ENCODE measurements around the gene RNF220. TPM values are rescaled to one million over a fixed set of nuclear protein-coding genes. Genes with fewer than 3 reads are reported as not detected.

RNF220 gene
- total RNA-seq, 2 experiments from 2014 or later: 73.7 to 74.3 TPM

- H3K4me3 Mint-ChIP-seq: no peak overlapping the region
- H3K4me1 Mint-ChIP-seq (ENCODE audit: low read depth): no peaks in the 10 kb centered on the region
- no peaks in the 10 kb centered on the region for H3K36me3 Mint-ChIP-seq
- intact Hi-C loops (cut with micrococcal nuclease): no loop called here
- no peak for DNase-seq
- no peaks in the 10 kb centered on the region for H3K27me3 Mint-ChIP-seq
- ChIA-PET POLR2A (no interaction called here), CTCF (interaction anchor here (0.7 to 5.1 kb wide), 3 partner anchors 11 to 40 kb away, joined by 3 to 47 read pairs (median 6); no protein-coding TSS in a partner anchor)
- H3K27ac Mint-ChIP-seq: no peak overlapping the region
- no peaks in the 10 kb centered on the region for H3K9me3 Mint-ChIP-seq
Observed at GRCh38 chr1:44611866-44612265, 206.8 kb downstream of the RNF220 start.

GRCh38 chr1:44613941-44614340, 208.9 kb downstream of the RNF220 start:
- ChIA-PET POLR2A (no interaction called here), CTCF (no interaction called here)
- Mint-ChIP-seq H3K9me3 (no peaks in the 10 kb centered on the region), H3K27me3 (no peaks in the 10 kb centered on the region), H3K27ac (no peak overlapping the region), H3K36me3 (no peaks in the 10 kb centered on the region), H3K4me1 (ENCODE audit: low read depth) (no peaks in the 10 kb centered on the region), H3K4me3 (no peak overlapping the region)
- no peak for DNase-seq
- intact Hi-C loops (cut with micrococcal nuclease): no loop called here

GRCh38 chr1:44616284-44616990, 211.4 kb downstream of the RNF220 start:
- DNase-seq: no peak
- no peak overlapping the region for H3K4me3 Mint-ChIP-seq
- H3K9me3 Mint-ChIP-seq: no peaks in the 10 kb centered on the region
- no peaks in the 10 kb centered on the region for H3K4me1 Mint-ChIP-seq (ENCODE audit: low read depth)
- H3K27ac Mint-ChIP-seq: no peak overlapping the region
- H3K36me3 Mint-ChIP-seq: no peaks in the 10 kb centered on the region
- no peaks in the 10 kb centered on the region for H3K27me3 Mint-ChIP-seq
- ChIA-PET POLR2A (interaction anchor here (1.7 kb wide), 1 partner anchor 15 kb away, joined by 8 read pairs; no protein-coding TSS in a partner anchor), CTCF (interaction anchor here (1.2 to 1.4 kb wide), 2 partner anchors 22 to 36 kb away, joined by 3 to 4 read pairs; no protein-coding TSS in a partner anchor)
- intact Hi-C loops (cut with micrococcal nuclease): no loop called here

GRCh38 chr1:44616991-44617702, 212.1 kb downstream of the RNF220 start:
- Mint-ChIP-seq H3K27me3 (no peaks in the 10 kb centered on the region), H3K9me3 (no peaks in the 10 kb centered on the region), H3K27ac (no peak overlapping the region), H3K4me3 (no peak overlapping the region), H3K4me1 (ENCODE audit: low read depth) (no peaks in the 10 kb centered on the region), H3K36me3 (no peaks in the 10 kb centered on the region)
- intact Hi-C loops (cut with micrococcal nuclease): no loop called here
- ChIA-PET CTCF (no interaction called here), POLR2A (no interaction called here)
- no peak for DNase-seq

- no peak for DNase-seq
Observed at GRCh38 chr1:44617703-44618029, 212.6 kb downstream of the RNF220 start.

GRCh38 chr1:44619261-44619900, 214.3 kb downstream of the RNF220 start:
- Mint-ChIP-seq H3K36me3 (no peaks in the 10 kb centered on the region), H3K9me3 (no peaks in the 10 kb centered on the region), H3K4me1 (ENCODE audit: low read depth) (no peaks in the 10 kb centered on the region), H3K27ac (no peak overlapping the region), H3K27me3 (no peaks in the 10 kb centered on the region), H3K4me3 (no peak overlapping the region)
- DNase-seq: no peak
- intact Hi-C loops (cut with micrococcal nuclease): no loop called here
- CTCF ChIA-PET: no interaction called here
- POLR2A ChIA-PET: interaction anchor here (0.6 kb wide), 1 partner anchor 101 kb away, joined by 4 read pairs; no protein-coding TSS in a partner anchor

More at GRCh38 chr1:44617703-44618029, 212.6 kb downstream of the RNF220 start:
- H3K4me3 Mint-ChIP-seq: no peak overlapping the region
- H3K27me3 Mint-ChIP-seq: no peaks in the 10 kb centered on the region
- H3K36me3 Mint-ChIP-seq: no peaks in the 10 kb centered on the region
- no peak overlapping the region for H3K27ac Mint-ChIP-seq
- CTCF ChIA-PET: no interaction called here
- H3K9me3 Mint-ChIP-seq: no peaks in the 10 kb centered on the region
- intact Hi-C loops (cut with micrococcal nuclease): no loop called here
- H3K4me1 Mint-ChIP-seq (ENCODE audit: low read depth): no peaks in the 10 kb centered on the region
- POLR2A ChIA-PET: no interaction called here

GRCh38 chr1:44620072-44620471, 215.0 kb downstream of the RNF220 start:
- CTCF ChIA-PET: no interaction called here
- Mint-ChIP-seq H3K4me3 (no peak overlapping the region), H3K36me3 (no peaks in the 10 kb centered on the region), H3K27me3 (no peaks in the 10 kb centered on the region), H3K4me1 (ENCODE audit: low read depth) (no peaks in the 10 kb centered on the region), H3K27ac (no peak overlapping the region), H3K9me3 (no peaks in the 10 kb centered on the region)
- no peak for DNase-seq
- POLR2A ChIA-PET: no interaction called here
- intact Hi-C loops (cut with micrococcal nuclease): no loop called here

GRCh38 chr1:44621841-44622286, 216.8 kb downstream of the RNF220 start:
- ChIA-PET CTCF (no interaction called here), POLR2A (interaction anchor here (1.0 kb wide), 1 partner anchor 9 kb away, joined by 3 read pairs; no protein-coding TSS in a partner anchor)
- Mint-ChIP-seq H3K27me3 (no peaks in the 10 kb centered on the region), H3K36me3 (no peaks in the 10 kb centered on the region), H3K9me3 (no peaks in the 10 kb centered on the region), H3K27ac (no peak overlapping the region), H3K4me1 (ENCODE audit: low read depth) (no peaks in the 10 kb centered on the region), H3K4me3 (no peak overlapping the region)
- intact Hi-C loops (cut with micrococcal nuclease): no loop called here
- DNase-seq: no peak

- Mint-ChIP-seq H3K4me1 (ENCODE audit: low read depth) (no peaks in the 10 kb centered on the region), H3K27ac (no peak overlapping the region), H3K36me3 (no peaks in the 10 kb centered on the region), H3K4me3 (no peak overlapping the region), H3K27me3 (no peaks in the 10 kb centered on the region), H3K9me3 (no peaks in the 10 kb centered on the region)
- ChIA-PET POLR2A (no interaction called here), CTCF (interaction anchor here (1.1 kb wide), 1 partner anchor 29 kb away, joined by 3 read pairs; no protein-coding TSS in a partner anchor)
- no peak for DNase-seq
- intact Hi-C loops (cut with micrococcal nuclease): no loop called here
Observed at GRCh38 chr1:44624268-44624901, 219.3 kb downstream of the RNF220 start.

GRCh38 chr1:44625348-44625747, 220.3 kb downstream of the RNF220 start:
- ChIA-PET CTCF (interaction anchor here (1.1 kb wide), 1 partner anchor 28 kb away, joined by 3 read pairs; no protein-coding TSS in a partner anchor), POLR2A (no interaction called here)
- no peaks in the 10 kb centered on the region for H3K27me3 Mint-ChIP-seq
- no peak overlapping the region for H3K27ac Mint-ChIP-seq
- no peaks in the 10 kb centered on the region for H3K4me1 Mint-ChIP-seq (ENCODE audit: low read depth)
- intact Hi-C loops (cut with micrococcal nuclease): no loop called here
- no peaks in the 10 kb centered on the region for H3K9me3 Mint-ChIP-seq
- H3K4me3 Mint-ChIP-seq: no peak overlapping the region
- H3K36me3 Mint-ChIP-seq: no peaks in the 10 kb centered on the region
- no peak for DNase-seq

- no peak for DNase-seq
- H3K27ac Mint-ChIP-seq: no peak overlapping the region
- no peak overlapping the region for H3K4me3 Mint-ChIP-seq
- ChIA-PET POLR2A (no interaction called here), CTCF (interaction anchor here (1.4 kb wide), 1 partner anchor 23 kb away, joined by 9 read pairs; no protein-coding TSS in a partner anchor)
- no peaks in the 10 kb centered on the region for H3K9me3 Mint-ChIP-seq
- intact Hi-C loops (cut with micrococcal nuclease): no loop called here
- H3K4me1 Mint-ChIP-seq (ENCODE audit: low read depth): peaks cover 25% of the 10 kb centered on the region
- H3K27me3 Mint-ChIP-seq: no peaks in the 10 kb centered on the region
- peaks cover 10% of the 10 kb centered on the region for H3K36me3 Mint-ChIP-seq
Observed at GRCh38 chr1:44628962-44629756, 224.1 kb downstream of the RNF220 start.
